Measurements from ENCODE around the gene GMPR.
A peak's percentile ranks its signal among the peaks of the same experiment; 100 is the strongest.

The GMPR gene

DNA sequence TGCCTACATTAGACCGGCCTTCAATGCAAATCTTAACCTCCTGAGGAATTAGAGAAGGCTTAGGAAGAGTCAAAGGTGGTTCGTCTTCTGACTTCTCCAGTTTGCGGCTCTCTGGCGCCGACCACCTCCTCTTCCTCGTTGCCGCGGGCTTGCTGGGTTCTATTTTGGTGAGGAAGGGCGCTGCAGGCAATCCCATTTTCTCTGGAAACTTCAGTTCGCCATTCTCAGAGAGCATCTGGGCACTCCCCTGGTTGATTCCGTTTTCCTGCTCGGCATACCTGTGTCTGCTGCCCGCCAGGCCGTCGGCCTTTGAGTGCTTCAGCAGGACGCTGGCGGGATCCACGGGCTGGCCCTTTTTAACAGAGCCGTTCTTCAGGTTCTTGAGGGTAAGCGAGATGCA is 67.9 kb downstream of the GMPR start:
- no peak for DNase-seq

DNA sequence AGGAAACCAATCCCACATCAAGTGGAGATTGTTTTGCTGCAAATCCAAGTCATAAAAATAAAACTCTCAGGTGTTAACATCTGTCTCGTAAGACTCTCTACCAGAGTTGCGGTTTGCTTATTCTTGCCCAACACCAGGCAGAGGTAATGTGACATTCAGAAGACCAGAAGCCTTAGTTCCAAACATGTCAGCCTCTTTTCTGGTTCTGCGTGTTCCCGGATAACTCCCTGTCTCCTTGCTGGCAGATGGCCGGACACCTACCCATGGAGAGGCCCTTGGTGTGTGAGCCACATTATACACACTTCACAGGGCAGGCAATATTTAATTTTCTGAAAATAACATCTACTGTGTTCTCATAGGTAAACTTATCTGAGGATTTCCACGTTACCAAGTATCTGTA is 73.4 kb downstream of the GMPR start:
- no peak for DNase-seq

DNA sequence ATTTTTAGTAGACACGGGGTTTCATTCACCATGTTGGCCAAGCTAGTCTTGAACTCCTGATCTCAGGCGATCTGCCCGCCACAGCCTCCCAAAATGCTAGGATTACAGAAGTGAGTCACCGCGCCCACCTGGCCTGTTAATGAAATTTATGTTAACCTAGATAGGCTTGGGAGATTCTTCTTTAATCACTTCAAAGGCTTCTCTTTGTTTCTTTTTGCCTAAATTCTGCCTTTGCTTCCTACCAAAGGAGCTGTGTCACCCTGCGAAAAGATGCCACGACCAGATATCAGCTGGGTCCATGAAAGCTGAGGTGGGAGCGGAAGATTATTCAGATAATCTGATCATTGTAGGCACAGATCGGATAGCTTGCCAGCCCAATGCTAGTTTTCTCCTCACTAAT is 75.3 kb downstream of the GMPR start:
- no peak for DNase-seq

DNA sequence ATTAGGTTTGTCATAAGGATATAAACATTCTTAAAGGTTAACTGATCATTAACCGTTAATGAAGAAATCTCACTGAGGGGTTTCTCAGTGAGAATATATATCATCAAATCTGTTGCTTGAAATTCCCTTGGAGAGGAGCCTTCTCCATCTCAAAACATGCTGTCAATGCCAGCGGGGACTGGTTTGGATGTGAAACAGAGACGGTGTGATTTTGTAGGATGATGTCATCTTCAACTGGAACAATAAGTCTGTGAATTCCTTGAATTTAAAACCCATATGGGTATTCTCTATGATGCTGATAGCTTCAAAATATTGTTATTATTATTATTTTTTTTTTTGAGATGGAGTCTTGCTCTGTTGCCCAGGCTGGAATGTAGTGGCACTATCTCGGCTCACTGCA is 75.9 kb downstream of the GMPR start:
- no peak for DNase-seq

DNA sequence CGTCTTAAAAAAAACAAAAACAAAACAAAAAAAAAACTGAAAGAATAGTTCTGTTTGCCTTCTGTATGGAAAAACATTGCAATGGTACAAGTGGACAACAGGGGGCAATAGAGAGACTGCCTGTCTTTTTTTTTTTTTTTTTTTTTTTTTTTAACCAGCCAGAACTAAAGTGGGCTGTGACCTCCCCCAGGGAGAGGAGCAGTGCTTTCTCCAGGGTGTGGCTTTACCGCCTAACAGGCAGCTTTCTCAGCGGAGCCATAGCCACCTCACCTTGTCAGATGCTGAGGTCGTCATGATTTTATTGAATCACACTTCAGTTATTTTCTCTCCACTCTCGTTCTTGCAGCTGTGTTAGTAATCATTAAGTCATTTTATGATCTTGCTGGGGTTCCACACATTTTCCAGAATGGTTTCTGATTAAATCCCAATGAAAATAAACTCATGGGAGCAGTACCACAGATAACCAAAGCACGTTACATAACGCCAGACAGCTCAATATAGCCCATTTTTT is 78.4 kb downstream of the GMPR start:
- DNase-seq: no peak

DNA sequence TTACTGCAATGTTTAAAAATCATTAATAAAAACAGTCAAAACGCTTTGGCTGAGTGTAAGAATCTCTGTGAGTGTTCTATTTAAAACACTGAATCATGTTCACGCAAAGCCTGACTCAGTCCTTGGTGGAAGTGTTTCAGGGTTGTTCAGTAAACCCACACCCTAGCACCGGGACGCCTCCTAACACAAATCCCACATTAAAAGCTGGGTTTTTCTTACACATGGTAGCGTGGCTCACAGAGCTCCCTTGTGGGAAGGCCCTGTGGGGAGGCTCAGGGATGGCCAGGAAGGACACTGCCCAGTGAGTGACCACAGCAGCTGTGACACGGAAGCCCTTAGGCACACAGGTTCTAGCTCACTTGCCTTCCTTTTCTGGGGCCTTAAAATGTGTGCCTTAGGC is 80.2 kb downstream of the GMPR start:
- DNase-seq: no peak

DNA sequence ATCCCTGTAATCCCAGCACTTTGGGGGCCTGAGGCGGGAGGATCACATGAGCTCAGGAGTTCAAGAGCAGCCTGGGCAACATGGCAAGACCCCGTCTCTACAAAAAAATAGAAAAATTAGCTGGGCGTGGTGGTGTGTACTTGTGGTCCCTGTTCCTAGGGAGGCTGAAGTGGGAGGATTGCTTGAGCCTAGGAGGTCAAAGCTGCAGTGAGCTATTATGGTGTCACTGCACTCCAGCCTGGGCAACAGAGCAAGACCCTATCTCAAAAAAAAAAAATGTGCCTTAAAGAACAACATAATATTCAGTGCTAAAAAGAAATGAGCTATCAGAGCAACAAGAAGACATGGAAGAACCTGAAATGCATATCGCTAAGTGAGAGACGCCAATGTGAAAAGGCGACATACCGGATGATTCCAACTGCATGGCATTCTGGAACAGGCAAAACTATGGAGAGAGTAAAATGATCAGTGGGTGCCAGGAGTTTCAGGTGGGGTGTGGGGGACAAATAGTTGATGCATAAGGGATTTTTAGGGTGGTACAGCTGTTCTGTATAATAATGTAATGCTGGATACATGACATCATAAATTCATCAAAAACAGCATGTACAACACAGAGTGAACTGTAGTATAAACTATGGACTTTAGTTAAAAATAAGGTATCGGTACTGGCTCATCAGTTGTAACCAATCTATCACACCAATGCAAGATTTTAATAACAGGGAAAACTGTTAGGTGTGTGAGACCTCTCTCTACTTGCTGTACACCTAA is 80.8 kb downstream of the GMPR start:
- DNase-seq: no peak

DNA sequence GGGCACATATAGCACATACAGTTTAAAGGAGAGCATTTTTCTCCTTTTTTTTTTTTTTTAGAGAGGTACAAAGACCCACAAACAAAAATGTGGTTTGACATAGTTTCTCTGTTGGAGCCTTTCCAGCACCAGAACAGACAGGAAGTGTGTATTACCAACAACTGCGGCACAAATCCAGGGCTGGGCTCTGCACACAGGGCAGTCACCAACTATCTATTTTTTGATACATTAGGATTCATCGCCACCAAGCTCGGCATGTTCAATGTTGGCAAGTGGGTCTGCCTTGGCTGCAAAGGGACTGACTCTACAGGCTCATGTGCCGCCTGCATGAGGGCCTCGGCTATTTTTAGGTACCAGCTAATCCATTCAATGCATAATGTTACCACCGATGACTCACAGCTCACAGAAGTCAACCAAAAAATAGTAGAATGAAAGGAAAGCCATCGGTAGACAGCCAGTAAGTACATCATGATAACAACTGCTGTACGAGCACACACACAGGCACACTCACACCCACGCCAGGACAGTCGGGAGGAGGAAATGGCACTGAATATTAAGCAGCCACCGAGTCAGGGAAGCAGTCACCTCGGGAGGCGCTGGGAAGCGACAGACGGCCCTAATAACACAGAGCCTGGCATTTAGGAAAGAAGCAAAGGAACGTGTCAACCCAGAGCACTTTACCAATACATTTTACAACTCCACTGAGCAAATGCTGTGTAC is 81.6 kb downstream of the GMPR start:
- DNase-seq: peak; percentile 70

DNA sequence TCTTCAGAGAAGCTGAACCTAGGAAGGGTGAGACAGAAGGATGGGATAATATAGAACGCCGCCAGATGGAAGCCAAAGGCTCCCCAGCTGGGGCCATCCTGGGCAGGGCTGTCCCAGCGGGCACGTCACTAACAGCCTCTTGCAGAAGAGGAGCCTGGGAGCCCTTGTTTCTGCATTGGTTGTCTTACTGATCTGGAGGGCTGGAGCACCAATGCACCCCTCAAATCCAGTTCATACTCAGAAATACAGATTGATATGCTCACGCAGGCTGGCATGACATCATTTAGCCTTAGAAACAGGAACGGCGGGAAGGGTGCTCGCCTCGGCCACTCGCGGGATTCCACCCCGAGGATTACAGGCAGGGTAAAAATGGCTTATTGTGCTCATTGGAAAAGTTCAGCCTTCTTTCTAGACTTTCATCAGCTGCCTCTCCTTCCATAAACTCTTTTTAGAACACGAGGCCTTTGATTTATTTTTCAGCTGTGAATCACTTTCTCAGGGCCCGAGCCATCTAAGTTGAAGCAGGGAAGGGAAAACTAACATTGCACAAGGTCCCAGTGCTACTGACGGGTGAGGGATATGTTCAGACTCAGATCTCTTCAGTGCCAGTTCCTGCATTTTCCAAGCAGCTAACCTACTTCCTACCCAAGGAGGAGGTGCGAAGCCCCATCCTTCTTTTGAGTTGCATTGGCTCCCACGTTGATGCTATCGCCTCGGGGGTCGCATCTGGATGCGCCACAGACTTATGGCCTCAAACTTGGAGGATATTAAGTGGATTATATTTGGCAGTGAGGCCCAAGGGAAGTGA is 82.3 kb downstream of the GMPR start:
- no peak for DNase-seq

DNA sequence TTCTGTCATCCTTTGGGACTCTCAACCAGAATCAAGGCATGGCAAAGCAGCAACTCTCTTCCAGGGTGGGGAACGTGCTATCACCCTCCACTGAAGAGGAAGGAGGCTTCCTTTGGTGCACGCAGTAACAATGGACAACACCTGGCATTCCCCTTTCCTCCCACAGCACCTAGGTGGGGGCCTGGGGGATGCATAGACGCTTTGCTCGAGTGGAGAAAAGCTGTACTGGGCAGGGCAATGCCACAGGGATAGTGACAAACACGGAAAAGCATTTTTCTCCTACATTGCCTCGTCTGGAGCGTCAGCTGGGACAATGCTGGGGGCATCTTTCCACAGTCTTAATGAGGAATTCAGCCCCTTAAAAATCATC is 82.9 kb downstream of the GMPR start:
- DNase-seq: no peak

DNA sequence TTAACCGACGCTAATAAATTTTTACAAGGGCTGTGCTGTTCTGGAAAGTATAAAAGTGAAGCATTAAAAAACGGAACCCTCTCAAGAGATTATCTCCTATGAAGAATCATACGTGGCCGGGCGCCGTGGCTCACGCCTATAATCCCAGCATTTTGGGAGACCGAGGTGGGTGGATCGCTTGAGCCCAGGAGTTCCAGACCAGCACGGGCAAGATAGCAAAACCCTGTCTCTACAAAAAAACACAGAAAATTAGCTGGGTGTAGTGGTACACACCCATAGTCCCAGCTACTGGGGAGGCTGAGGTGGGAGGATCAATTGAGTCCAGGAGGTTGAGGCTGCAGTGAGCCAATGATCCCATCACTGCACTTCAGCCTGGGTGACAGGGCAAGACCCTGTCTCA is 83.4 kb downstream of the GMPR start:
- no peak for DNase-seq

DNA sequence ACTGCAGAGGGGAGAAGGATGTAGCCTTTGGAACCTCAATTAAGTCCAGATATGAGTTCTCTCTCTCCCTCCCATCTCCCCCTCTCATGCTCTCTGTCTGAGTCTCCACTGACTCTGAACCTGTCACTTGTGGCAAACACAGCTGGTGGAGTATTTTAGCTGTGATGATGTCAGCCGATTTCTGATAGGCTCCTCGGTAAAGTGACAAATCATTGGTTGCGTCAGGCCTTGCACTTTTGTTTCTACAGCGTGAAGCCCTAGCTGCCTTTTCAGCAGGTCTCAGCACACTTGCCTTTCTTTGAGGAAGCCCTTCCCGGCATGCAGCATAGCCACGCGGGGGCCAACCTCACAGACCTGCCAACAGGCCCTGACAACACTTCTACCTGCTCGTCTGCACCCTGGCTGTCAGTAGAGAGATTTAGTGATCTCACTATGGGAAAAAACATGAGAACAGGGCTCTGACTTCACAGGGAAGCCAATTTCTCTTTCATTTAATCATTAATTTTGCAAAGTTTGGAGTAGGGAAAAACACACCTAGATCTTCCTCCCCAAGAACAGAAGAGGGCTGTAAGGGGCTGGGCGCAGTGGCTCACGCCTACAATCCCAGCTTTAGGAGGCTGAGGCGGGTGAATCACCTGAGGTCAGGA is 84.4 kb downstream of the GMPR start:
- peak; percentile 70 for DNase-seq

DNA sequence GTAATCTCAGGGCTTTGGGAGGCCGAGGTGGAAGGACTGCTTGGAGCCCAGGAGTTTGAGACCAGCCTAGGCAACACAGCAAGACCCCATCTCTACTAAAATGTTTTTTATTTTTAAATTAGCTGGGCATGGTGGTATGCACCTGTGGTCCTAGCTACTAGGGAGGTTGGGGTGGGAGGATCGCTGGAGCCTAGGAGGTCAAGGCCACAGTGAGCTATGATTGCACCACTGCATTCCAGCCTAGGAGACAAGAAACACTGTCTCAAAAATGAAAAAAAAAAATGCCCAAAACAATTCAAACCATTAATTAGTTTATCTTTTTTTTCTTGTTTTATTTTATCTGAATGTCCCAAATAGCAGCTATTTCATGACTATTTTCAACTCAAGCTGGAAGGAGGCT is 85.8 kb downstream of the GMPR start:
- DNase-seq: no peak

DNA sequence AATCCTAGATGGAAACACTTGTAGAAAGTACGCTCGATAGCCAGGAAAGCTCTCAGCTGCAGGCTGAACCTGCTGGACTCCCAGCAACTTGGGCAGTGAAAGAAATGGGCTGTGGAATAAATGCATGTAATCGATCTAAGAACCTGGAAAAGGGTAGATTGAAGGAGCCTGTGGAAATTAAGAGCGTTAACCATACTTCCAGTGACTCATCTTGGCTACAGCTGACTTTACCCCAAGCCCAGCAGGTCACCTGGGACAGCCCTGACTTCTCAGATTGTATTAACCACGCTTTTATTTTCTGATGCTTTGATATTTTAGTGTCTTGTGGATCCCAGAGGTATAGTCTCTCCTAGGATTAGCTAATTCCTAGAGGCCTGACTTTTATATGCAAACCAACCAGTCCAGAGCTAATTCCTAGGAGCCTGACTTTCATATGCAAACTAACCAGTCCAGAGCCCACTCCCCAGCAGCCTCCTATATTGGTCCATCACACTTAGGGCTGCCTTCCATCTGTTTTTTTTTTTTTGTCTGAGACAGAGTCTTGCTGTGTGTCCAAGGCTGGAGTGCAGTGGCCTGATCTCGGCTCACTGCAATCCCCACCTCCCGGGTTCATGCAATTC is 86.3 kb downstream of the GMPR start:
- no peak for DNase-seq

DNA sequence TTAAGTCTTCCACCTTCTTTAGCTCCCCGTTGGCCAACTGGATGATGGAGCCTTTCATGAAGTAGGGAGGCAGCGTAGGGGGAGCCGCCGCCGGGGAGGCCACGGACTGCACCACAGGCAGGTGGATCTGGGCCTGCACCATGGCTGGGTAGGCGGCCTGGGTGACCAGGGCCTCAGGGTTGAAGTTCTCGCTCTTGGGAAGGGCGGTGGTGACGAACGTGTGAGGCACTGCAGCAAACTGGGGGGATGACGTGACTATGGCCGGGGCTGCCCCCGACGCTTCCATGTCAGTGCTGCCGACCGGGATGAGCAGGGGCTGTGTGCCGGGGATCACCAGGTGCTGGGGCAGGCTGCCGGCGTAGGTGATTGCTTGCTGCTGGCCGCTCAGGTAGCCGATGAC is 88.1 kb downstream of the GMPR start:
- no peak for DNase-seq

DNA sequence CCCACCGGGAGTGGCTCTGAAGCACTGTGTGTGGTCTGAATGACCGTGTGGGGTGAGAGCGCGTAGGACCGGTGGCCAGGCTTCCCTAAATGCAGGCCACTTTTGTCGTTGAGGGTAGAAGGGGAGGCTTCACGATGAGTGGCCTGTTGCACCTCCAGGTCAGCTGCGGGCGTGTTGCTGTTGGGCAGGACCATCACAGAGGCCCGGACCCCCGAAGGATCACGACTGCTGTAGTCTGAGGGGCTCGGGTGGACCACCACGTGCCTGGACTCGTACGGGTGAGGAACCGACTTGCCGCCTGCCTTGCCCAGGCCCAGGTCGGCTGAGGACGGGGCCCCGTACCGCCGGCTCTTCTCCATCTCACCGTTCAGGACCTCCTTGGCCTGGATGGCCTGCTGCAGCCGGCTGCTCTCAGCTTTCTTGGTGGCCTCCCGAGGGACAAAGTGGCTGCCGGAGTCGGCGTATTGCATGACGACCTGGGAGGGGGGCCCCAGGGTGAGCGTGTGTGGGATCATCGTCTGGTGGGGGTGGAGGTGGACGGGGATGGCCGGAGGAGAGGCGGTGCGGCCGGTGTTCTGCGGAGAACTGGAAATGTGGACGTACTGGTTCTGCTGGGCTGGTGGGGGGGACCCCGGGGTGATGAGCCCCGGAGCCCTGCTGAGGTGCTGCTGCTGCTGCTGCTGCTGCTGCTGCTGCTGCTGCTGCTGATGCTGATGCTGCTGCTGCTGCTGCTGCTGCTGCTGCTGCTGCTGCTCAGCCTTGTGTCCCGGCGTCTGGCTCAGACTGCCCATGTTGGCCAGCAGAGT is 88.8 kb downstream of the GMPR start:
- DNase-seq: no peak

DNA sequence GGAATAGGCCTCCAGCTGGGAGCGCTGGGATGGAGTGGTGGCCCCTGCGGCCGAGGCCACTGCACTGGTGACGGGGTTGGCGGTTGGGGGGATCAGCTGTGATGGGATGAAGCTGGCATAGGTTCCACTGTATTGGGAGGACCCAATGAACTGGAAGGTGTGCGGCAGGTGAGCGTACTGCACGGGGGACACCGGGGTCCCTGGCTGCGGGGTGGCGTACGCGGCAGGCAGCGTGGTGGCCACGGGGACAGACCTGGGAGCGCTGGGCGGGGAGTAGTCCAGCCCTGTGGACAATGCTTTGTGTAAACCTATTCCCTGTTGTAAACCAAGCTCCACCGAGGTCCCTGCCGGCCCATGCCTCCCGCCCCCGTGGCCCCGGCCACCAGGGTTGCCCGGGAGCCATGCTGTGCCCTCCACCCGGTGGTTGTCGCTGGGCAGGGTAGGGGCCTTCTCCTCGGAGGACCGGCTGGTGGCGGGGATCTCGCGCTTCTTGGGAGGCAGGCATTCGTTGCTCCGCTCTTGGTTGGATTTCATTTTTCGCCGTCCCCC is 89.5 kb downstream of the GMPR start:
- DNase-seq: no peak

DNA sequence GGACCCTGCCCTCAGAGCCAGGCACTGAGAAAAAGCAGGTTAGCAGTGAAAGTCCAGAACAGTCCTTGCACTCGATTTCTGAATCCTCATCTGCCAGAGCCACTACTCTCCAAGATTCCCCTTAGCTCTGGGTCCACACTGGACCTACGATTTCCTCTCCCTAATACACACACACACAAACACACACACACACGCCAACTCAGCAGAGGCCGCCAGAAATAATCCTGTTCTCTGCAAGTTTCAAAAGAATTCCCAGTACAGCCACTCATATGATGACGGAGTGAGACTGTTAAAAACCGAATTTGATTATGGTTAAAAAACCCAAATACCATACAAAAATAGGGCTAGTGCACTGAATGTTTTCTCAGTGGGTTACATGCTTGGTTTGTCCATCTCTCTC is 90.8 kb downstream of the GMPR start:
- DNase-seq: no peak

DNA sequence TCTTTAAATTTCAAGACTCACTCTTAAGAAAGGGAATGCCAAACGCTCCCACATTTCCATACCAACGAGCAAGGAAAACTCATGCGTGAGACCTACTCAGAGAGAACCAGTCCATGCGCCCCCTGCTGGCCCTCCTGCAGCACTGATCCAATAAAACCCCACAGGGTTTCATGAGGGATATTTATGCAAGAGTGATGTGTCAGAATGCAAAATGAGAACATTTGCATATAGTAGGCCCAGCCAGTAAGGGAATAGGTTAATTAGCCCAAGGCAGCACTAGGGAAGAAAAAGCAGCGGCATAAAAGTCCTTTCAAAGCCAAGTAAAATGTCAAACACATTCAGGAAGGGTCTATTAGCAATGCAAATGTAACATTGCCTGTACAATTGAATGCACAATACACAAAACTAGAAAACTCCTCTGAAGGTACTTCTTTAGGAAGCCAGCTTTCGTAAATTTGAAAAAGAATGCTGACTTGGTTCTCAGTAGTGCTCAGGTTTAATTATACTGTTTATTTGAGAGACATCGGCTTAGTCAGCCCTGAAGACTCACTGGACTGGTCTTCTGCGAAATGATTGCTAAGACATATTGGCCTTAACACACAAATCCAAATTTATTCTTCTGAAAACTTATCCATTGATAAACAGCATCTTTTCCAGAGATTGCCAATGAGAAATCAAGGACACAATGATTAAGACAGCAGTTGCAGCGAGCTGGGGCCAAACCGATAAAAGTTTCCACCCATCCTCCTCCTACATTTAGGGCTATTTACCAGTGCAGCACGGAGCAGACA is 93.2 kb downstream of the GMPR start:
- no peak for DNase-seq

DNA sequence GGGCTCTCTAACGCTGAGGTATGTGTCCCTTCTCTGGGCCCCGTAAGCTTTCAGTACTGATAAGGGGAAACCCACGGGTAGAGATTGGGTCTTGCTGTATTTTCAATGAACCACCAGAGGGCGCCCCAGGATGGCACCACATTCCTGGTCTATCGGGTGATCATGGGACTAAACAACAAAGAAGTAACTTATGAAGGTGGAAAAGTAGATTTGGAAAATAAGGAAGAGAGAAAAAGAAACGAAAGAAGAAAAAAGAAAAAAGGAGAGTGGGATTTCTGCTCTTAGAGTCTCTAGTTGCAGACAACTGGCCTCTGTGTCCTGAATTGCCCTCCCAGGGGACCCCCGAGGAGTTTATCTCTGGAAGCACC is 93.8 kb downstream of the GMPR start:
- DNase-seq: peak; percentile 91

DNA sequence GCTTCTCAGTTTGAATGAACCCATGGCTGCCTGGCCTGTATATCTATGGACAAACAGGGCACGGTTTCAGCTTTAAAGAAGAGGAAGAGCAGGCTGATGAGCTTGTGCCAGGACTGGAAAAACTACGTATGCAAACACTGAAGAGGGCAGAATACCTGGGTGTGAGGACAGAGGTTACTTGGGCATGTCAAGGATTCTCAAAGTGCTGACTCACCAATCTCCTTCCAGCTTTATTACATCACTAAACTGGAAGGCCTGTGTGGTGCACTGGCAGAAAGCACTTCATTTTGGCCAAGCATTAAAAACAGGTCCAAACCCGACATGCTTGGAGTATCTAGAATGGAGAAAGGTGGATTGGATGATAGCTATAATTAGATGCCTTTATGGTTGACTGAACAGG is 95.2 kb downstream of the GMPR start:
- no peak for DNase-seq
